Adrenal gland (tissue), 12 donors: ENCODE results near the gene MORN5. TPM values are rescaled to one million over a fixed set of nuclear protein-coding genes. Genes with fewer than 3 reads are reported as not detected.

Source experiments
- DNase-seq, 7 donors: peaks; one replicate each; pipeline ENCODE4 v3.0.0-alpha.2; 2019 to 2020
- H3K27ac ChIP-seq, 5 donors: fragments of 200-600 bp; sonication (generic) in 4 of 5; 1 replicate in 3 of 5; 2 replicates in 2 of 5; pipeline versions ENCODE4 v1.5.1 to v1.8.0; 2016 to 2020; ENCODE audit warnings: mild to moderate bottlenecking in 1 of 5
- H3K27me3 ChIP-seq: fragments of 200-600 bp; 2 replicates; pipeline ENCODE4 v1.8.0; 2021
- H3K36me3 ChIP-seq, 2 donors: fragments of 200-600 bp; replicated peaks in 1 of 2; 1 replicate in 1 of 2; 2 replicates in 1 of 2; pipeline versions ENCODE4 v1.5.1 to v1.8.0; 2018 to 2022
- H3K4me1 ChIP-seq, 2 donors: fragments of 200-600 bp; replicated peaks in 1 of 2; 1 replicate in 1 of 2; 2 replicates in 1 of 2; pipeline versions ENCODE4 v1.5.1 to v1.8.0; 2018 to 2021
- H3K4me3 ChIP-seq, 4 donors: fragments of 200-600 bp; sonication (generic) in 3 of 4; one replicate each; pipeline ENCODE4 v1.5.1; 2016 to 2018
- H3K9me3 ChIP-seq, 3 donors: fragments of 200-600 bp; sonication (generic) in 1 of 3; replicated peaks in 1 of 3; 1 replicate in 2 of 3; 2 replicates in 1 of 3; pipeline versions ENCODE4 v1.5.1 to v1.8.0; 2016 to 2021
- CTCF ChIP-seq, 6 experiments: fragments of 450-650 bp in 4 of 6; fragments of 200-600 bp in 2 of 6; sonication (generic) in 1 of 6; IDR thresholded peaks; 1 replicate in 5 of 6; 2 replicates in 1 of 6; pipeline versions ENCODE4 v1.5.1 to v1.8.0; 2016 to 2021; ENCODE audit warnings: antibody characterized with exemption in 6 of 6, mild to moderate bottlenecking in 2 of 6, moderate library complexity in 1 of 6
- POLR2A ChIP-seq, 2 donors: fragments of 450-650 bp; IDR thresholded peaks; one replicate each; pipeline ENCODE4 v1.6.1; 2017; ENCODE audit warnings: antibody characterized with exemption in 2 of 2, mild to moderate bottlenecking in 2 of 2, moderate library complexity in 1 of 2
- WGBS, 4 donors: extraction: QIAGEN DNeasy Blood & Tissue Kit in 2 of 4; methylation state at CpG; one replicate each; pipeline versions ENCODE4 v1.1.5 to v1.1.7; 2013 to 2017; 5-methylcytosine and 5-hydroxymethylcytosine counted together
- intact Hi-C, 2 donors: fragments of 100-400 bp; cut with DNase I; formaldehyde crosslinking; loops; one replicate each; pipeline versions ENCODE4 v1.14.1 to v1.15.0; 2022 to 2023
- polyA plus RNA-seq, 3 donors: library from polyadenylated mRNA; stranded (reverse); fragments of 200-250 nt in 2 of 3; fragments of 350-450 nt in 1 of 3; fragmentation: Illumina TruSeq in 1 of 3; extraction: RNeasy Lipid Tissue Mini Kit (QIAGEN cat#74804) in 1 of 3; gene quantifications; one replicate each; pipeline ENCODE4 v1.2.3, GENCODE V29; 2013 to 2014
- total RNA-seq, 9 donors: library from RNA; depleted of rRNA in 4 of 9; stranded (reverse); fragments of >200 nt in 4 of 9; fragments of 120-200 nt in 1 of 9; fragmentation: NEBNext Ultra II Directional in 1 of 9; extraction: Animal tissue kit (Norgen Biotek cat#: 25700) in 1 of 9; gene quantifications; one replicate each; pipeline versions ENCODE4 v1.1.0 to v1.2.4, GENCODE V29; 2013 to 2023
- donor health status: healthy with polysubstance abuse.
- donor health status: Bipolar disorder and iron deficiency.
- donor health status: DM: yes; HTN: yes; CAD: no.
- donor health status: DM: no; HTN: no; CAD: no.
- donor health status: DM: no; HTN: no; CAD: no.
- donor health status: DM: yes; HTN: yes; CAD: no.

MORN5 gene
- total and polyA plus RNA-seq, 12 donors = 0.78 to 1.7 (median 0.80) TPM; not detected in 8

GRCh38 chr9:122201641-122202040, 41.9 kb downstream of the MORN5 start:
- WGBS, 4 donors = 57 to 100% (median 93%) methylated on average over 1 of the region's 1 CpG

GRCh38 chr9:122202111-122202510, 42.4 kb downstream of the MORN5 start:
- Histone ChIP-seq H3K9me3 (no peaks in the 10 kb centered on the region), H3K4me1 (no peaks in the 10 kb centered on the region), H3K4me3 (no peak overlapping the region), H3K36me3 (no peaks in the 10 kb centered on the region), H3K27me3 (peaks cover 11% of the 10 kb centered on the region), H3K27ac (no peak overlapping the region)
- no peak for TF ChIP-seq POLR2A (IDR thresholded peaks at IDR 0.05)
- no peak for TF ChIP-seq CTCF (IDR thresholded peaks at IDR 0.05)
- intact Hi-C loops = no loop called here
- DNase-seq = no peak
- 82 to 91% (median 85%) methylated on average over 3 of the region's 3 CpGs for WGBS, 4 donors

More at GRCh38 chr9:122201641-122202040, 41.9 kb downstream of the MORN5 start:
- TF ChIP-seq POLR2A (IDR thresholded peaks at IDR 0.05) (no peak), CTCF (IDR thresholded peaks at IDR 0.05) (no peak)
- H3K27ac ChIP-seq = no peak overlapping the region
- H3K4me3 ChIP-seq = no peak overlapping the region
- H3K4me1 ChIP-seq = no peaks in the 10 kb centered on the region
- no peaks in the 10 kb centered on the region for H3K36me3 ChIP-seq
- DNase-seq = no peak
- peaks cover 14% of the 10 kb centered on the region for H3K27me3 ChIP-seq
- H3K9me3 ChIP-seq = no peaks in the 10 kb centered on the region
- intact Hi-C loops = no loop called here

- intact Hi-C loops = no loop called here
- DNase-seq = no peak
- no peak overlapping the region for H3K27ac ChIP-seq
- TF ChIP-seq POLR2A (IDR thresholded peaks at IDR 0.05) (no peak), CTCF (IDR thresholded peaks at IDR 0.05) (no peak)
- H3K4me3 ChIP-seq = no peak overlapping the region
- H3K9me3 ChIP-seq = no peaks in the 10 kb centered on the region
- H3K4me1 ChIP-seq = no peaks in the 10 kb centered on the region
- no peaks in the 10 kb centered on the region for H3K27me3 ChIP-seq
- WGBS, 4 donors = 89 to 95% (median 93%) methylated on average over 5 of the region's 5 CpGs
- H3K36me3 ChIP-seq = no peaks in the 10 kb centered on the region
Measured at GRCh38 chr9:122204055-122204454, 44.3 kb downstream of the MORN5 start.

- Histone ChIP-seq H3K9me3 (no peaks in the 10 kb centered on the region), H3K4me3 (no peak overlapping the region), H3K27ac (no peak overlapping the region), H3K27me3 (peaks cover 3% of the 10 kb centered on the region), H3K36me3 (no peaks in the 10 kb centered on the region), H3K4me1 (no peaks in the 10 kb centered on the region)
- DNase-seq = no peak
- intact Hi-C loops = no loop called here
- no peak for TF ChIP-seq CTCF (IDR thresholded peaks at IDR 0.05)
- no peak for TF ChIP-seq POLR2A (IDR thresholded peaks at IDR 0.05)
- 90 to 96% (median 93%) methylated on average over 10 to 12 of the region's 12 CpGs for WGBS, 4 donors
Measured at GRCh38 chr9:122204491-122204890, 44.8 kb downstream of the MORN5 start.
